ENCODE measurements around the gene NACA2.

NACA2 gene

DNA sequence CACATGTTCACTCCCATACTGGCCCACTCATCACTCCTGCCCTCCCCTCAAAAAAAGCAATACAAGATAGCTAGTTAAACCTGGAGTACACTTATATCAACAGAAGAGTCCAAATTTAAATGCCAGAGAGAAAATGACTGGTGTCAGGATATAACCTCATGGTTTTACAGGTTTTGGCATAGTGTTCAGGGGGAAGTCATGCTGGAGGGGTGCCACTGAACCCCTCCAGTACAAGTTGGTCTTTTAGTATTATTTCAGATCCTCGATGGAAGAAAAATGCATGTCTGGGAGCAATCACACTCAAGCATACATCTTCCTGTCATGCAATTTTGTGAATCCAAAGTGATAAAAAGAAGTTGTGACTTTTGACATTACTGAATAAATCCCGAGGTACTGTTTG is 10.5 kb downstream of the NACA2 start:
- H3K36me3 Mint-ChIP-seq (ENCODE audit: low read depth), result no peaks in the 10 kb centered on the region
- H3K9me3 Mint-ChIP-seq, result no peaks in the 10 kb centered on the region
- H3K4me3 Mint-ChIP-seq, result no peak overlapping the region
- TF ChIP-seq, protein P1, sequence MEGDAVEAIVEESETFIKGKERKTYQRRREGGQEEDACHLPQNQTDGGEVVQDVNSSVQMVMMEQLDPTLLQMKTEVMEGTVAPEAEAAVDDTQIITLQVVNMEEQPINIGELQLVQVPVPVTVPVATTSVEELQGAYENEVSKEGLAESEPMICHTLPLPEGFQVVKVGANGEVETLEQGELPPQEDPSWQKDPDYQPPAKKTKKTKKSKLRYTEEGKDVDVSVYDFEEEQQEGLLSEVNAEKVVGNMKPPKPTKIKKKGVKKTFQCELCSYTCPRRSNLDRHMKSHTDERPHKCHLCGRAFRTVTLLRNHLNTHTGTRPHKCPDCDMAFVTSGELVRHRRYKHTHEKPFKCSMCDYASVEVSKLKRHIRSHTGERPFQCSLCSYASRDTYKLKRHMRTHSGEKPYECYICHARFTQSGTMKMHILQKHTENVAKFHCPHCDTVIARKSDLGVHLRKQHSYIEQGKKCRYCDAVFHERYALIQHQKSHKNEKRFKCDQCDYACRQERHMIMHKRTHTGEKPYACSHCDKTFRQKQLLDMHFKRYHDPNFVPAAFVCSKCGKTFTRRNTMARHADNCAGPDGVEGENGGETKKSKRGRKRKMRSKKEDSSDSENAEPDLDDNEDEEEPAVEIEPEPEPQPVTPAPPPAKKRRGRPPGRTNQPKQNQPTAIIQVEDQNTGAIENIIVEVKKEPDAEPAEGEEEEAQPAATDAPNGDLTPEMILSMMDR (IDR thresholded peaks at IDR 0.05; ENCODE audit: unreplicated experiment in 3 of 3), result no peak
- no peak overlapping the region for H3K27ac Mint-ChIP-seq
- H3K27me3 Mint-ChIP-seq (ENCODE audit: low read depth), result peaks cover 5% of the 10 kb centered on the region
- peaks cover 5% of the 10 kb centered on the region for H3K4me1 Mint-ChIP-seq

DNA sequence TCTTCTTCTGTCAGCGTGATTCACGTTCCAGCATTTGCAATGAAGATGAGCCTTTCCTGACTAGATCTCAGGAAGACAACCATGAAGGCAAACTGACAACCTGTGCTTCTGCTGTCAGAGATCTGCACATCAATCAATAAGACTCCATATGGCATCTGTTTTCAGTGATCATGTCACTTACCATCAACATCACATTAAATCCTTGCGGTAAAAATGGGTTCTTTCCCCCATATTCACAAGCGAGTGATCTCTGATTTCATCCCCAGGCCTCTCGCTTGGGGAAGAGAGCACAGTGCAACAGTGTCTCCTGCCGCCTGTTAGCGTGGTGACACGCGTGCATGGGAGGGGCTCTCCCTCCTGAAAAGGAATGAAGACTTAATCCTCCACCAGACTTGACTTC is 11.1 kb downstream of the NACA2 start:
- Mint-ChIP-seq H3K4me3 (no peak overlapping the region), H3K4me1 (peaks cover 5% of the 10 kb centered on the region), H3K27me3 (ENCODE audit: low read depth) (peaks cover 5% of the 10 kb centered on the region), H3K27ac (no peak overlapping the region), H3K9me3 (no peaks in the 10 kb centered on the region), H3K36me3 (ENCODE audit: low read depth) (no peaks in the 10 kb centered on the region)
- TF ChIP-seq, protein P1 (IDR thresholded peaks at IDR 0.05; ENCODE audit: unreplicated experiment in 3 of 3), result no peak

DNA sequence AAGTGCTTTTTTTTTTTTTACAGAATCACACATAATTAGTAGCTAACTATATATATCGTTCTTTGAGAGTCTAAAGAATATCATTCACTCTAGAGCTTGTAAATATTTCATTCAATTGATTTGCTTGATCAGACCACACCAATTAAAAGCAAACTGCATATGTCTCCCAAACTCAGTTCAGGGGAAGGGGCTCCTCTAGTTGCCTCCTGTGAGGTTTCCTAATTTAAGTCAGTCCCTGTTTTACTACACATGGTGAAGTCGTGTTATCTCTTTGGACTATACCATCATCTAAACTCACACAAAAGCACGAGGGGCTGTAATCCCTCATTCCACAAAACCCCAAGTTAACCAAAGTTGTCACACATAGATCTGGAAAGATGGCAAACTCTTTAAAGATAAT is 11.7 kb downstream of the NACA2 start:
- peaks cover 5% of the 10 kb centered on the region for H3K27me3 Mint-ChIP-seq (ENCODE audit: low read depth)
- H3K36me3 Mint-ChIP-seq (ENCODE audit: low read depth), result no peaks in the 10 kb centered on the region
- peaks cover 5% of the 10 kb centered on the region for H3K4me1 Mint-ChIP-seq
- no peaks in the 10 kb centered on the region for H3K9me3 Mint-ChIP-seq
- TF ChIP-seq, protein P1 (IDR thresholded peaks at IDR 0.05; ENCODE audit: unreplicated experiment in 3 of 3), result no peak
- H3K4me3 Mint-ChIP-seq, result no peak overlapping the region
- H3K27ac Mint-ChIP-seq, result no peak overlapping the region

DNA sequence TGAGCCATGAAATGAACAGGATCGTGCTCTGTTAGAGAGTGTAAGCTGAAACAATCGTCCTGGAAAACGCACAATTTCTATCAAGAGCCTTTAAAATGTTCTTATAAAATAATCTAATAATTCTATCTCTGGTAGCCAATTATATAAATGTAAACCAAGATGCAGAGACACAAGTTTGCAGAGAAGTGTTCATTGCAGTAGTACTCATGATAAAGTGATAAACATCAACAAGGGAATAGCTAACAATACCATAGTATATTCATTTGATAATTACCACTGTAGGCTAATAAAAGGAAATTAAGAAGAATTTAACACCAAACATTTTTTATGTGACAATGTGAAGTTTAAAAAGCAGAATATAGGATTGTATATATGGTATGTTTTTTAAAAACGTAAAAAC is 12.4 kb downstream of the NACA2 start:
- Mint-ChIP-seq H3K36me3 (ENCODE audit: low read depth) (no peaks in the 10 kb centered on the region), H3K4me1 (peaks cover 5% of the 10 kb centered on the region), H3K9me3 (no peaks in the 10 kb centered on the region), H3K27ac (no peak overlapping the region), H3K27me3 (ENCODE audit: low read depth) (peaks cover 5% of the 10 kb centered on the region), H3K4me3 (no peak overlapping the region)
- TF ChIP-seq, protein P1 (IDR thresholded peaks at IDR 0.05; ENCODE audit: unreplicated experiment in 3 of 3), result no peak

DNA sequence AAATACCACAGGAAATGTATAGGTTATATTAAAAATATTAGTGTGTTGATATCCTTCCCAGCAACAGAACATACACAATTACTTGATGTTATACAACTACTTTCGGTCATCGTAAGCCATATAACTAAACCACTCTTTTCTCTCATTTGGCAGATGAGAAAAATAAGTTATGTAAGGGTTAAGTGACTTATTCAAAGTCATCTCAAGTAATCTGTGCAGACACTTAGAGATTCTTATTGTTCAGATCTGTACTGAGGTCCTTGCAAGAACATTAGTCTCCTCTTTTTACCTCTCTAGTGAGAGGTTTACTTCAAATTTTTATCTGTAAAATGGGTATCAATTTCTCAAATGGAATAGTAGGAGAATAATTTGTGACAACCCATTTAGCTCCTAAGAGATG is 15.0 kb downstream of the NACA2 start:
- TF ChIP-seq, protein P1 (IDR thresholded peaks at IDR 0.05; ENCODE audit: unreplicated experiment in 3 of 3), result no peak
- H3K4me1 Mint-ChIP-seq, result peaks cover 5% of the 10 kb centered on the region
- H3K27me3 Mint-ChIP-seq (ENCODE audit: low read depth), result peaks cover 5% of the 10 kb centered on the region
- H3K4me3 Mint-ChIP-seq, result no peak overlapping the region
- no peaks in the 10 kb centered on the region for H3K36me3 Mint-ChIP-seq (ENCODE audit: low read depth)
- peaks cover 5% of the 10 kb centered on the region for H3K9me3 Mint-ChIP-seq
- H3K27ac Mint-ChIP-seq, result peak overlapping the region in 1 of 3 experiments; percentile 27

DNA sequence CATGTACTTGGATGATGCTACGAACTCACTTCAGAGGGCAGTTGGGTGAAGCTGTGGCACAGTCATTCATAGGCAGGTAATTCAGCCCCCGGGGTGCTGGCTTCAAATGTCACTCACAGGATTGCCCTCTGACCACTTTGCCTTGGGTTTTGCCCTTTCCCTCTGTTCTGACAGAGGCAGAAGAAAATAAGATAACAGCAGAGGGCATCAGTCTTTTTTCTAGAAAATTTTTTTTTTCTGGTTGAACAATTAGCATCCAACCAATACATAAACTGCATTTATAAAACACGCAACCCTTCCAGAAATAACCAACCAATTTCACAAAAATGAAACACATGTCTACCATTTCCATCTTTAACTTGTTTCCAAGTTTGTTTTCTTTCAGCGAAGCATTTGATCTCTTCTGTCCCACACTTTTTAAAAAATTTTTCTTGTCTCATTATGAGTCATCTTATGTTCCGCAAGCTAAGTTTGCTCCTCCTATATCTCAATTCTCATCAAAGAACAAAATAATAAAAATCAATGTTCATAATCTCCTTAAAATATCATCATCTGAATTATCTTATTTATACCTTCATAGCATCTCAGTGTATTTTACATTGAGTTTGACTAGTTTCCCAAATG is 15.6 kb downstream of the NACA2 start:
- H3K27ac Mint-ChIP-seq, result peak overlapping the region in 1 of 3 experiments; percentile 27
- no peak overlapping the region for H3K4me3 Mint-ChIP-seq

More for the DNA sequence above, 15.6 kb downstream of the NACA2 start:
- no peaks in the 10 kb centered on the region for H3K36me3 Mint-ChIP-seq (ENCODE audit: low read depth)
- peaks cover 5% of the 10 kb centered on the region for H3K27me3 Mint-ChIP-seq (ENCODE audit: low read depth)
- H3K4me1 Mint-ChIP-seq, result peaks cover 4% of the 10 kb centered on the region
- peaks cover 10% of the 10 kb centered on the region for H3K9me3 Mint-ChIP-seq
- TF ChIP-seq, protein P1 (IDR thresholded peaks at IDR 0.05; ENCODE audit: unreplicated experiment in 3 of 3), result no peak

Data from nephron (organoid).